Hippocampal formation (tissue), 2 donors: Measurements from ENCODE around the gene ATP11A.
"Not testable (repeated sequence)": the region's sequence is repeated elsewhere in the genome, so short reads cannot be mapped to it uniquely, and the experiment has no call there.

Source experiments
- DNase-seq, 2 donors: peaks; one replicate each; lab custom pipeline; 2025; lab: John Stamatoyannopoulos, UW

The ATP11A gene

DNA sequence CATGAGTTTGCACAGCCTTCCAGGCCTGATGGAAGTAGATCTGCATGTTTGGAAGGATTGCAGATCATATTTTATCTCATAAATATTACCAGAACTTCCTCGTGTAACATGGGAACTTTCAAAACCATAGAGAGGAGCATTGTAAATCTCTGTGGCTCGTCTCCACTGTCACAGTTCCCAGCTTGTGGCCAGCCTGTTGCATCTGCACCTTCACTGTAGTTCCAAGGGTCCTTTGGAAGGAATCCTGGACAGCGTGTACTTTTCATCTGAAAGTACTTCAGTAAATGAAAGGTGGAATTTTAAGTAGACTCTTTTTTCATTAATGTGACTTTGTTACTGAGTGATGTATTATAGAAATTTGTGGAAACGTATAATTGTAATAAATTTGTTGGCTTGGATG is 105.4 kb downstream of the ATP11A start:
- DNase-seq = no peak

DNA sequence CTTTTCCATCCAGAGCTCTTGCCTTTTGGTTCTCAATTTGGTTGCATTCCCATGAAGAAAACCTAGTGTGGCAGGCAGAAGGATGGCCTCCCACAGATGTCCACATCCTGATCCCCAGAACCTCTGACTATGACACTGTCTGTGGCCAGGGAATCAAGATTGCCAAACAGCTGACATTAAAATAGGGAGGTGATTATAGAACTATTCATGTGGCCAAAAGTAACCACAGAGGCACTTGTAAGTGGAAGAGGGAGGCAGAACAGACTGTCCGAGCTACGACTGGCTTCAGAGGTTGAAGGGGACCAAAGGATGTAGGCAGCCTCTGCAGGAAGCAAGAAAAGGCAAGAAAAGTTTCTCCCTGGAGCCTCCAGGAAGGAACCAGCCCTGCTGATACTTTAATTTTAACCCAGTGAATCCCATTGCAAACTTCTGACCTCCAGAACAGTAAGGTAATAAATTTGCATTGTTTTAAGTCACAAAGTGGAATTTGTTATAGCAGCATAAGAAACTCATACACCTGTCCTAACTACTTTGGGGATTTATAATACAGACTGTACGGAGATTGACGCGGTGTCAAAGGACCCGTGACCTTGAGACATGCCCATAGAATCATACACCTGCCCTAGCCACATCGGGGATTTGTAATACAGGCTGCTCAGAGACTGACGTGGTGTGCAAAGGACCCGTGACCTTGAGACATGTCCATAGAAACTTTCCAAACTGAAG is 106.5 kb downstream of the ATP11A start:
- DNase-seq = no peak

DNA sequence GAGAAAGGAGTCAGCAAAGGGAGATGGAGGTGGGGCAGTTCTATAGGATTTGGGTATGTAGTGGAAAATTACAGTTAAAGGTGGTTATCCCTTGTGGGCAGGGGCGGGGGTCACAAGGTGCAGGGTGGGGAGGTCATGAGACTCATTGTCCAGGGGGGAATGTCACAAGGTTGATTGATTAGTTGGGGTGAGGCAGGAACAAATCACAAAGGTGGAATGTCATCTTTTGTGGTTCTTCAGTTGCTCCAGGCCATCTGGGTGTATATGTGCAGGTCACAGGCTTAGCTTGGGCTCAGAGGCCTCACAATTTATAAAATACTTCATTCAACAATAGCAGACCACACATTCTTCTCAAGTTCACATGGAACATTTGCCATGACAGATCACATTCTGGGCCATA is 109.6 kb downstream of the ATP11A start:
- DNase-seq = no peak

DNA sequence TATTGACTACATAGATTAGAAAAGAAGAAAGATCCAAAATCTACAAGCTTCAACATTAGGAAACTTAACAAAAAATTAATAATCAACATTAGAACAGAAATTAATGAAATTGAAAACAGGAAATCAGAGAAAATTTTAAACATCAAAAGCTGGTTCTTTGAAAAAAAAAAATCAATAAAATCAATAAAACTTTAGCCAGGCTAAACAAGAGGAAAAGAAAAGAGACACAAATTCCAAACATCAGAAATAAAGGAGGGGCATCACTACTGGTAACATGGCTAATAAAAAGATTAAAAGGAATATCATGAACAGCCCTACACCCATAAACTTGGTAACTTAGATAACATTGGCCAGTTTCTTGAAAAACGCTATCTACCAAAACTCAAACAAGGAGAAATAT is 110.2 kb downstream of the ATP11A start:
- no peak for DNase-seq

DNA sequence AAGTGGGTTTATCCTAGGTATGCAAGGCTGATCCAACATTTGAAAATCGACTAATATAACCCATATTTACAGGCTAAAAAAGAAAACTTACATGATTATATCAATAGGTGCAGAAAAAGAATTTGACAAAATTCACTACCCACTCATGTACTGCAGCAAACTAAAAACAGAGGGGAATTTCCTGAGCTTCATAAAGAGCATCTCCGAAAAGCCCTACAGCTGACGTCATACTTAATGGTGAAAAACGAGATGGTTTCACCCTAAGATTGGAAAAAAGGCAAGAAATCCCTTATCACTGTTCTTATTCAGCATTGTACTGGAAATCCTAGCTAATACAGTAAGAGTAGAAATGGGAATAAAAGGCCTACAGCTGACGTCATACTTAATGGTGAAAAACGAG is 111.0 kb downstream of the ATP11A start:
- not testable (repeated sequence) for DNase-seq

DNA sequence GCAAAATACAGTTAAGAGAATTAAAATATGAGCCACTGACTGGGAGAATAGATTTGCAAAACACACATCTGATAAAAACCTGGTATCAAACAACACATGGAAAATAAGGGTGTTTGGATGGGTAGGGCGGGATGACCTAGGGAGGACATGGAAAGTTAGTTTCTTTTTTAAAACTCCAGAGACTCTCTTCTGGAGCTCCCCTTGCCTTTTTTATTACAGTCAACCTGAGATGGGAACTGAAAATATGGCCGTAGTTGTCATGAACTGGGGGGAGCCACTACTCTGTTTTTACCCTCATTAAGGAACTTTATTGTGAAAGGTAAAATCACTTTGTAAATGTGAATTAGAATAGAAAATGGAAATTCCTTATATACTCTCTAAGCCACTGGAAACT is 113.0 kb downstream of the ATP11A start:
- no peak for DNase-seq

DNA sequence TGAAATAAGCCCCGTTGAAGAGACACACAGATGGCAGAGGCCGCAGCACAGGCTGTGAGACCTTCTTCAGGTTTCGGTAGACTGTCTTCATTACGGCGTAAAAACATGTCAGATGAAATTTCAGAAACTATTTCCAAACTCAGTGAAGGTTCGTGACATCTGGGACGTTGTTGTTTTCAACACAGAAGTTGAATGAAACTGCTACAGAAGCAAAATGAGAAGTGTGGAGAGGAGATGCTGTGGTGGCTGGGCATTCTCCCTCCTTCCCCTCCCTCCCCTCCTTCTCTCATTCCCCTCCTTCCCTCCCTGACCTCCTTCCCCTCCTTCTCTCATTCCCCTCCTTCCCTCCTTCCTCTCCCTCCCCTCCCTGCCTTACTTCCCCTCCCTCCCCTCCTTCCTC is 113.6 kb downstream of the ATP11A start:
- no peak for DNase-seq

- DNase-seq = no peak
Measured at GRCh38 chr13:112804374-112804773, 114.5 kb downstream of the ATP11A start.

DNA sequence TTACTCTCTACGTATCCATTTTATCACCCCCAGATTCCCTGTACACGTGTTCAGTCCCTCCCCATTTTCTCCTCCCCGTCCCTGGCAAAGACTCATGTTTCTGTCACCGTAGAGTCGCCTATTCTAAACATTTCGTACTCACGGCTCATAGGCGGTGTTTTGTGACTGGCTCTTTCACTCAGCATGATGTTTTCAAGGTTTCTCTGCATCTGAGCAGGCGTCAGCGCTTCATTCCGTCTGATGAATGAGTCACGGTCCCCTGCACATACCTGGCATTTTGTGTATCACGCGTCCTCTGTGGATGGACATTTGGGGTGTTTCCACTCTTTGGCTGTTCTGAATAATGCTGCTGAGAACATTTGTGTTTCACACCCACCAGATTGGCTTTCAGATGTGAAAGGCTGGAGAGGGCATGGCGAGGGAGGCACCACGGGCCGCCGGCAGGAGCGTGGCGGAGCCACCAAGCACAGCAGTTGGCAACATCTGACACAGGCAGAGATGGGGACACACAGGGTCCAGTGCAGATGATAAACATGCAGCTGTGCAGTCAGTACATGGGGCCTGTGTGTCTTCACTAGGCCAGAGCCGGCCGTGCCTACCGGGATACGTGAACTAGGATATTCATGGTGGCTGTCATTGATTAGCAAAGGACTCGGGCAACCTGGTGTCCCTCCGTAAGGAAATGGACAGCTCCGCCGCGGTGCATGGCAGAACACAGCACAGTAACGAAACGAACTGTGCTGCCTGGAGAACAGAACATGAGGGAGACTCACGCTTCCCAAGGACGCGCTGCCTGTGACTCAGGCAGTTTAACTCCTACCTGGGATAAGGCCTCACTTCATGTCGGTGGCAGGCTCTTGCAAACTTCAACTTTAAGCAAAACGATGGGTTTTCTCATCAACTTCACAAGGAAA is 117.2 kb downstream of the ATP11A start:
- DNase-seq = no peak

DNA sequence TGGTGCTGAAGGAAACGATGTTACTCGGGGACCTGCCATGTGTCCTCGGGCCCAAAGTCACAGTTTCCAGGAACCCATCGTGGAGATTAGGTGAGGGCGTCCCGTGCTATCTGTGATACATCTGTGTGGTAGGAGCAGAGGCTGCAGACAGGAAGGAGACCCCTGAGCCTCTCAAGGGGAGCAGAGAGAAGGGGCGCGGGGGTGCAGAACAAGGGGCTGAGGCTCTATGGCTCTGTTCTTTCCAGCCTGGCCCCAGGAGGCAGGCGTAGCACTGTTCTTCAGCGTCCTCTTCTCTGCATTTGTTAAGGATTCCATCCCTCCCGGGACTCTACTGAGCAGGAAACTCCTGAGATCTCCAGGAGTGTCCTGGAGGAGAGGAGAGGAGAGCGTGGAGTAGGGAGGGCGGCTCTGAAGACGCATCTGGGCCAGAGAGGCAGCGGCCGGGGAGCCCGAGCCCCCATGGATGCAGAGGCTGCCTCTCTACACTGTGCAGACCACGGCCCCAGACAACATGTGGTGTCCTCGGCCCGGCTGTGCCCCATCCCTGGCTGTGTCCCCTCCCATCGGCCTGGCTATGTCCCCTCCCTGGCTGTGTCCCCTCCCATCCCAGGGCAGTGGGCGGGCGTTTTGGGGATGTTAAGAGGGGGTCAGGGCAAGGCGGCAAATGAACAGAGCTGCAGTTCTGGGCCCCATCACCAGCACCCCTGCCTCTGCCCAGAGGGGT is 118.0 kb downstream of the ATP11A start:
- DNase-seq = no peak

DNA sequence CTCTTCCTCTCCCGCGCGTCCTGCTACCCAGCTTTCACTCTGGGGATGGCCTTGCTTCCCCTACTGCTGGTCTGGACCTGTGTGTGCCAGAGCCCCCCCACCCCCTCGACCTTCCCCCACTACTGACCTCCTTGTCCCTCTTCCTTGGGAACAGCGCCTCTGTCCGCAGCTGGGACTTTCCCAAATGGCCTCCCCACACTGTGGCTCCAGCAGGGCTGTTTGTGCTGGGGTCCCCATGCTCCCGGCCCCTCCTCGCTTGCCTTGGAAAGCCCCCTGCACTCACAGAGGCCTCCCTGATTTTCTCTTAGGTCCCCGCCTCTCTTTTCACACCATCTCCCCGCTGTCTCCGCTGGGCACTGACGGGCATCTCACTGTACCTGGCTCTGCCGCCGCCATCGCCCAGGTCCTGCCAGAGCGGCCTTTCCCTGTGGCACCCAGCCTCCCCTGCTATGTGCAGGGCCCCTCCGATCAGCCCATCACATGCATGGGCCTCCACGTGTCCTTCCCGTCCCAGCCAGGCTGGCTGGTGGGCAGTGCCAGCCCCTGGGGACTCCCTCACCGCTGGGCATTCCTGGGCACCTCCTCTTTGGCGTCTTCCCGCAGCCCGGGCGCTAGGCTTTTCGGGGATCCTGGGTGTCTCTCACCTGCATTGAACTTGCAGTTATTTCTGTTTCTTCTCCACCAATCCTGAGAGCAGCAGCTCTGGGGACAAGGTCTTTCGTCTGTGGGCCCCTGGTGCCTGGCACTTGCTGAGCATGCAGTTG is 118.7 kb downstream of the ATP11A start:
- no peak for DNase-seq

DNA sequence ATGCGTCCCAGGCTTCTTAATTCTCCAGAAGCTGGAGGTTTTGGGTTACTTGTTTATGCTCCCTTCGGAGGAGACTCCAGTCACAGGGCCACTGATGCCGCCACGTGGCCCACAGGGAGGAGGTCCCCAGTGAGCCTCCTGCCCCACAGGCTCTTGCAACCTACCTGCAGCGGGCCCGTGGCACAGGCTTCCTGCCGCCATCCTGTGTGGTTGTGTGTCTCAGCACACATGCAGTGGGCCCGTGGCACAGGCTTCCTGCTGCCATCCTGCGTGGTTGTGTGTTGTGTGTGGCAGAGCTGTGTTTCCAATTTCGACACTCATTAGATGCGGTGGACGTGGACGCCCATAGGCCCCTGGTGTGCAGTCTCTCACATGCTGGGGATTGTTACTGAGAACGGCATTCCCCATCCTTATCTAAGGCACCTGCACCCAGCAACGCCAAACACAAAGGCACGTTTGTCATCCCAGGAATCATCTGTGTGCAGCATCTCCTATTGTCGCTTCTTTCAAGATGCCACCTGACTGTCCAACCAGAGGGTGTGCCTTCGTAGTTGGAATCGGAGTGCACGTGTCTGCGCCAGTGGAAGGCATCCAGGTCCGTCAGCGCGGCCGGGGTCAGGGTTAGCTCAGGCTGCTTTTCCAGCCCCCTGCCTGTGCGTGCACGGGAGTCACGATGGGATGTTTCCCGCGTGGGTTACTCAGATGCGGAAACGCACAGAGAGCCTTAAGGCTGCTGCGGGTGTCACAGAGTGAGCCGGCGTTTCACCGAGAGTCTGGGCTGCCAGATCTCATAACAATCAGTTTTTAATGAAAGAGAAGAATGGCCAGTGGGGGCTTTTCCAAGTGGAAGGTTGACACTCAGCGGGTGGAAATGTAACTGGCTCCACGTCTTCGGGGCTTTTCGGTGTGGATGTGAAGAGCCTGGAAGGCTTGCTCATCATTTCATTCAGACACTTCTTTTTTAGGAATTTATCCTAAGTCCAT is 119.8 kb downstream of the ATP11A start:
- DNase-seq = no peak

DNA sequence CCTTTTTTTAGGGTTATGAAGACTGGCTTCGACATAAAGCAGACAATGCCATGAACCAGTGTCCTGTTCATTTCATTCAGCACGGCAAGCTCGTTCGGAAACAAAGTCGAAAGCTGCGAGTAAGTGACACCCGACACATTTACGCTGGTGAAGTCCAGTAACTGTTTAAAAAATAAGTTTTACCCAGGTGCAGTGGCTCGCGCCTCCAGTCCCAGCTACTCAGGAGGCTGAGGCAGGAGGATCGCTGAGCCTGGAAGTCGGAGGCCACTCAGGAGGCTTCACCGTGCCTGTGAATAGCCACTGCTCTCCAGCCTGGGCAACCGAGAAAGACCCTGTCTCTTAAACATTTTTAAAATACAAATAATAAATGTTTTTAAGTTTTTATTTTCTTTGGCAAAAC is 120.8 kb downstream of the ATP11A start:
- DNase-seq = no peak

DNA sequence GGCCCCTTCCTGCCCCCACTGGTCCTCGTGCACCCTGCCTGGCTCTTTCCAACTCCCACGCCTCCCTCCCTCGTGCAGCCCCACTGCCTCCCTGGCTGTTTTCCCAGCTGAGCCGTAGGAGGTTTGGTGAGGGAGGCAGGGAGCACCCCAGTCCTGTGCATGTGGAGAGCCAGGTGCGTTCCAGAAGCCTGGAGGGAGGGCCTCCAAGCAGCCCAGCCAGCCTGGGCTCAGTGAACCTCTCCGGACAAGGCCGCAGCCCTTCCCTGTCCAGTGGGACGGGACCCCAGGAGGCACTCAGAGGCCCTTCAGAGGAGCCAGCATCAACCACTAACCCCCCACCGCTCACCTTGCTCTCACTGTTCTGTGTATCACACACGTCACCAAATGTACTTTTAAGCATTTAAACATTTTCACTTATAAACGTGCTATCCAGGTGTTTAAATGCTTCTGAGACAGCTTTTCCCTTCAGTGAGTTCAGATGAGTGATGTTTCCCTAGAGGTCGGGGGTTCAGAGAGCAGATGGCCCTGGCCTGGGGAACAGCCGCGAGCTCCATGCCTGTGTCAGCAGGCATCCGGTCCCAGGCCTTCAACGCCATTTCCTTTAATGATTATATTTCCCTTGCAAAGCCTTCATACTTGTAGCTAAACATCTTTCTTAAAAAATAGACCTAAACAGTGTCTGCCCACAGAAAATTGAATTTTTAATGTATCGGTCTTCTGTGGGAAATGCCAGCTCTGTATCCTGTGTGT is 122.6 kb downstream of the ATP11A start:
- DNase-seq = no peak

- DNase-seq = no peak
Measured at GRCh38 chr13:112813552-112813951, 123.7 kb downstream of the ATP11A start.

- no peak for DNase-seq
Measured at GRCh38 chr13:112814905-112815585, 125.2 kb downstream of the ATP11A start.

DNA sequence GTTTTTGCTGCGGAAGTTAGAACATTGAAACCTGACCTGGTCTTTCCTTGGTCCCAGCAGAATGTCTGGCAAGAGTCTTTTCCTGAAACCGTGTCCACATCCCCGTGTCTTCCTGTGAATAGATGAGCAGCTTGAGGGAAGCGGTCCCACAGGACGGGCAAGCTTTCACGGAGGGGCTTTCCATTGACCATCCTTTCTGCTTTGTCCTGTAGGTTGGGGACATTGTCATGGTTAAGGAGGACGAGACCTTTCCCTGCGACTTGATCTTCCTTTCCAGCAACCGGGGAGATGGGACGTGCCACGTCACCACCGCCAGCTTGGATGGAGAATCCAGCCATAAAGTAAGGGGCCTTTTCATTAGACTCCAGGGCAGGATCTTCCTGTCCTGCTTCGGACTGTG is 126.0 kb downstream of the ATP11A start:
- no peak for DNase-seq

GRCh38 chr13:112818040-112818697 is 128.3 kb downstream of the ATP11A start:
- DNase-seq = no peak

GRCh38 chr13:112818698-112819045 is 128.8 kb downstream of the ATP11A start:
- DNase-seq = no peak
